ENCODE results near the gene ZCCHC7.
"Not testable (repeated sequence)": the region's sequence is repeated elsewhere in the genome, so short reads cannot be mapped to it uniquely, and the experiment has no call there.

Gene ZCCHC7

DNA sequence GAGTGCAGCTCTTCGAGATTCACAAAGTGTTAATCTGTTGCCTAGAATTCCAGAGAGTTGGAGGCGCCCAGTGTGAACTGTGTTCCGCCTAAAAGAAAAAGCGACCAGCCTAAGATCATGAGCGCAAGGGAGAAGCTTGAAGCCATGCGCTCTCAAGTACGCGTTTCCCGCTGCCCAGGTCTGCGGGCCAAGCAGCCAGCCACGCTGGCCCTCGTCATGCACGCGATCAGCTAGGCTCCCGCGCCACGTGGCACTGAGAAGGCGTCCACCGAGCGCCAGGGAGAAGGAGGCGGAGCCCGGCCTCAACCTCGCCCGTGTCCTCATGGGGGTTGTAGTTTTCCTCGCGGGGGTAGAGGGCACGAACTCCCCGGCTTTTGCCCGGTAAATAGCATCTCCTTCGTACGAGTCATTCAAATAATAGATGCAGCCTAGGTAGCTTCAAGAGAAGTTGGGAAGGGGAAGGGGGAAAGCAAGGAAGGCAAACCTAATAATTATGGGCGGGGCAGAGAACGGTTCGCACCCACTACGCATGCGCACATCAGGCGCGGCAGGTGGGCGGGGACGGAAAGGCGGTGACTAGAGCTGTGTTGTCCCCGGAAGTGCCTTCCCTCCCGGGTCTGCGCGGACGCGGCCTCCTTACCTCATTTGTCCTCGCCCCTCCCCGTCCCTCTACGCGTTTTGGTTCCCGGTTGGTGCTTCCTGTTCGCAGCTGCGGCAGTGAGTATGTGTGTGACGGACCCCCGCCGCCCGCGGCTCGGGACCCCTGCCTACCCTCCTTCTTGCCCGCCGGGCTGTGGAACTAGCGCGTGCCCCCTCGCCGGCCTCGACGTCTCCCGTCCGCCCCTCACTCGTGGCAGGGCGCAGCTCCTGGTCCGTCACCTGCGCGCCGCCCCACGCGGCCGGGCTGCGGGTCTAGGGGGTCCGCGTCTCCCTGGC, at the start of gene ZCCHC7:
Gene ZCCHC7, plus strand, starts transcription at position 668 of the 936 bp plus-strand sequence.
- DNase-seq, result peak; percentile 95

DNA sequence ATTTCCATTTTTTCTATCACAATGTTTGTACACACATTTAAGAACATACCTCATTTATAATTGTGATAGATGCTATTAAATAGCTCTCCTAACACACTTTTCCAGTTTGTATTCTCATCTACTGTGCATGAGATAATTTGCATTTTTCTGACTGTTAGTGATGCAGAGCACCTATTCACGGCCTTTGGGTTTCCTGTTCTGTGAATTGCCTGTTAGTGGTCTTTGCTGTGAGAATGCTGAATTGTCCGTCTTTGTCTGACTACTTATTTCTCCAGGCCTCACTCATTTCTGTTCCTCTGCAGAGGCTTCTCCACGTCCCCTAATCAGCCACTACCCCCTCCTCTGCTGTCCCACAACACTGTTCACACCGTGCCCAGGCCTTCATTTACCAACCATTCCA, 45.6 kb upstream of the ZCCHC7 start:
- DNase-seq, result not testable (repeated sequence)

DNA sequence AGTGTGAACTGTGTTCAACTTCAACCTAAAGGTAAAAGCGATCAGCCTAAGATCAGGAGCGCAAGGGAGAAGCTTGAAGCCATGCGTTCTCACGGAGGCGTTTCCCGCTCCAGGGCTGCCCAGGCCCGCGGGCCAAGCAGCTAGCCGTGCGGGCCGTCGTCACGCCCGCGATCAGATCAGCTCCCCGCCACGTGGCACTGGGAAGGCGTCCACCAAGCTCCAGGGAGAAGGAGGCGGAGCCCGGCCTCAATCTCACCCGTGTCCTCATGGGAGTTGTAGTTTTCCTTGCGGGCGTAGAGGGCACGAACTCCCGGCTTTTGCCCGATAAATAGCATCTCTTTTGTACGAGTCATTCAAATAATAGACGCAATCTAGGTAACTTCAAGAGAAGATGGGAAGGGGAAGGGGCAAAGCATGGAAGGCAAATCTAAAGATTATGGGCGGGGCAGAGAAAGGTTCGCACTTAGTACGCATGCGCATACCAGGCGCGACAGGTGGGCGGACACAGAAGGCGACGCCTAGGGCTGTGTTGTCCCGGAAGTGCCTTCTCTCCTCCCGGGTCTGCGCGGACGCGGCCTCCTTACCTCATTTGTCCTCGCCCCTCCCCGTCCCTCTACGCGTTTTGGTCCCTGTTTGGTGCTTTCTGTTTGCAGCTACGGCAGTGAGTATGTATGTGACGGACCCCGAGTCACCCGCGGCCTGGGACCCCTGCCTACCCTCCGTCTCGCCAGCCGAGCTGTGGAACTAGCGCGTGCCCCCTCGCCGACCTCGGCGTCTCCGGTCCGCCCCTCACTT, 40.8 kb upstream of the ZCCHC7 start:
- DNase-seq, result peak; percentile 92

DNA sequence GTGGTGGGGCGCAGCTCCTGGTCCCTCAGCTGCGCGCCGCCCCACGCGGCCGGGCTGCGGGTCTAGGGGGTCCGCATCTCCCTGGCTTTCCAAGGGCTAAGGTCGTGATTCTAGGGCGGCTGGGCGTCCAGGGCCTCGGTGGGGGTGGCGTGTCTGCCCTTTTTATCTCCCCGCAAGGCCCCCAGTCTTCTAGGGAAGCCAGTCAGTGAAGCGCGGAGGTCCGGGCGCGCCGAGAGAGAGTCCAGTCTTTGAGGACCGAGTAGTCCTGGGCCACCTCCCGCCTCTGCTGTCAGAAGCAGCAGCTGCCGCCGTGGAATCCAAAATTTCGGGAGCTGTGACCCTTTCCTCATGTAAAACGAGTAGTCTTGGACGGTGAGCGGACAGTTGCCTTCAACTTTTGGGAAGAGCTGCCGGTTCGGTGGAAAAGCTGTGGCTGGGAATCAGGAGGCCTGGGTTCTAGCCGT, 40.2 kb upstream of the ZCCHC7 start:
- DNase-seq, result not testable (repeated sequence)

DNA sequence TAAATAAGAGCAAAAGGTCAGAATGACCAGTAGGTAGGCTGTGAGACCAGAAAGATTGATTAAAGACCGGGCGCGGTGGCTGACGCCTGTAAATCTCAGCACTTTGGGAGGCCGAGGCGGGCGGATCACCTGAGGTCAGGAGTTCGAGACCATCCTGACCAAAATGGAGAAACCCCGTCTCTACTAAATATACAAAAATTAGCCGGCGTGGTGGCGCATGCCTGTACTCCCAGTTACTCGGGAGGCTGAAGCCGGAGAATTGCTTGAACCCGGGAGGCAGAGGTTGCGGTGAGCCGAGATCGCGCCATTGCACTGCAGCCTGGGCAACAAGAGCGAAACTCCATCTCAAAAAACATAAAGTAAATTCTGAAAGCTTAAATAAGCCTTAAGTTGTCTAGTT, 38.9 kb upstream of the ZCCHC7 start:
- DNase-seq, result not testable (repeated sequence)

DNA sequence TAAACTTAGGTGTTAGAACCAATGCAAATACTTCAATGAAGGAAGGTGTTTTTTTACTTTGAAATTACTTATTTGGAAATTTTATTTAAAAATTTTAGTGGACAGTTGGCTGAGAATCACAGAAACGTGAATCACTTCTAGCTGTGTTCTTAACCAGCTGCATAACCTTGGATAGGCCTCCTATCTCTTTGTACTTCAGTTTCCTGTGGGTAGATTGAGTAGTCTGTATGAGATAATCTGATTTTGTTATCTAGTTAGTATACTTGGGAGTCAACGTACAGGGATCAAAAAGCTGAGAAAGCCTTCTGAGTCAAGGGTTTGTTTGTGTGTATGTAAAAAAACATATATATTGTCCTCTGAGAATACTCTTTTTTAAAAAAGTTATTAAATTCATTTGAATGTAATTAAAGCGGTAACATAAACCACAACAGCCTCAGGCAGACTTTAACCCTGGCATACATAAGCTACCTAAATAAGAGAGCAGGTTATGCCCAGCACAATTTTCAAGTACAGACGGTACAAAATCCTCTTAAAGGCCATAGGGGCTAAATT, 38.1 kb upstream of the ZCCHC7 start:
- no peak for DNase-seq

DNA sequence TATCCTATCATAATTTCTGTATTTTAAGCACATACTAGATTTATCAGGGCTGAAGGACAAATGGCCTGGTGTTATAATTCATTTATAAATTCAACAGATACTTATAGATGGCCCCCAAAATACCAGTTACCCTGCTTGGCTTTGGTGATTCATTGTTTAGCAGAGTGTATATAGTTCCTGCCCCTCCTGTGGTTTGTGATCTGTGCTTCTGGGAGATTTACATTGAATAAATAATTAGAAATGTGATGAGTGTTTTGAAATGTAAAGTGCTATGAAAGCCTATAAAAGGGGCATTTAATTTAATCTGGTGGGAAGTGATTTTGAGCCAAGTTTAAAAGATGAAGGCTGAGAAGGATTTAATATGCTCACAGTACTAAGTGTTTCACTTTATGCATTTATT, 36.7 kb upstream of the ZCCHC7 start:
- DNase-seq, result no peak

DNA sequence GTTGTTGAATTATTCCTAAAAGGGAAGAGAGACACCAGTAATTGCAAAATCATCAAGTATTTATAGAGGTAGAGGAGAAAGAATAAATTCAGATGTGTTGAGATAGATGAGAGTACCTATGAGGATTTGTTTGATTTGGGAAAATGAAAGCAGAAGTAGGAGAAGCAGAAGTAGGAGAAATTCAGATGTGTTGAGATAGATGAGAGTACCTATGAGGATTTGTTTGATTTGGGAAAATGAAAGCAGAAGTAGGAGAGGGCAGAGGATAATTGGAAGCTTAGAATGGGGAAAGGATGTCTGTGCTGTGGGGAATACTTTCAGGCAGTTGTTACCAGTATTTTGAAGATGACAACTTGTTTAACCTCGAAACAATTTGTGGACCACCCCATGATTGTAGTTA, 35.1 kb upstream of the ZCCHC7 start:
- DNase-seq, result no peak

DNA sequence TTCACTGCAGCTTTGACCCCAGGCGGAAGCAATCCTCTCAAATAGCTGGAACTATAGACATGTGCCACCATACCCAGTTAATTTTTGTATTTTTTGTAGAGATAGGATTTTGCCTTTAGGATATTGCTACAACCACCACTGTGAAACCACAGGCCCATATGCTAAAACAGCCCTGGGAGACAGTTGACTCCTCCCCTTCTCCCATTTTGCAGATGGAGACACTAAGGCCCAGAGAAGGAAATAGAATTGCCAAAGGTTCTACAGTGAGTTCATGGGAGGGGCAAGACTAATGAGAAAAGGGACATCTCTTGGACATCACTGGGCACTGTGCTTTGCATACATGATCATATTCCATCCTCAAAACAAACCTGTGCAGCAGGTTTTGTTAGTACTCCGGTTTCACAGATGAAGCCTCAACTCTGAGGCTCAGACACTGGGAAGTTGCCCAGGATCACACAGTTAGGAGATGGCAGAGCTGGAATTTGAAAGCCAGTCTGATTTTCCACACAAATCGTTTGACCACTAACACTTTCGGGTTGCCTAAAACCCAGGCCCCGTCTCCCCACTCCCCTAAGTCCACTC, 27.6 kb upstream of the ZCCHC7 start:
- not testable (repeated sequence) for DNase-seq

DNA sequence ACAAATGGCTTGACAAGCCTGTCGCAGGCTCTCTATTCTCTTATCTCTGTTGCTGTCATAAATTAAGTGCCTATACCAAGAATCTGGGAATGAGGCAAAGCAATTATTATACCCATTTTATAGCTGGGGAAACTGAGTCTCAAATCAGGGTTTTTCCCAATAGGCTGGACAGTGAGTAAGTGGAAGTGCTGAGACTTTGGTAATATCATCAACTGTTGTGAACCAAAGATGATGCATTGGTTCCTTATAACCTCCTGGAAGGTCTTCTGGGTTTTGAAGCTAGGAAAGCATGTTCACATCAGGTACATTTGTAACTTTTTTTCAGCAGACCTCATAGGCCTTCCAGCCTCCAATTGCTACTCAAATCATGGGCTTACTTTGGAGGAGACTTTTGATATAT, 25.6 kb upstream of the ZCCHC7 start:
- no peak for DNase-seq

DNA sequence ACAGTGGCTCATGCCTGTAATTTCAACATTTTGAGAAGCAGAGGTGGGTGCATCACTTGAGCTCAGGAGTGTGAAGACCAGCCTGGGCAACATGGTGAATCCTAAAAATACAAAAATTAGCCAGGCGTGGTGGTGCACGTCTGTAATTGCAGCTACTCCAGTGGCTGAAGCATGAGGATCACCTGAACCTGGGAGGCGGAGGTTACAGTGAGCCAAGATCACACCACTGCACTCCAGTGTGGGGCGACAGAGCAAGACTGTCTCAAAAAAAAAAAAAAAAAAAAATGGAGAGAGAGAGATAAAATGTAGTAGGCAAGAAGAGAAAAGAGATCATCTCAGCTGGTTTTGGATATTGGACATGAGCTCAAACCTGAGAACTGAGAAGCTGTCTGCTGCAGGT, 23.7 kb upstream of the ZCCHC7 start:
- DNase-seq, result no peak

DNA sequence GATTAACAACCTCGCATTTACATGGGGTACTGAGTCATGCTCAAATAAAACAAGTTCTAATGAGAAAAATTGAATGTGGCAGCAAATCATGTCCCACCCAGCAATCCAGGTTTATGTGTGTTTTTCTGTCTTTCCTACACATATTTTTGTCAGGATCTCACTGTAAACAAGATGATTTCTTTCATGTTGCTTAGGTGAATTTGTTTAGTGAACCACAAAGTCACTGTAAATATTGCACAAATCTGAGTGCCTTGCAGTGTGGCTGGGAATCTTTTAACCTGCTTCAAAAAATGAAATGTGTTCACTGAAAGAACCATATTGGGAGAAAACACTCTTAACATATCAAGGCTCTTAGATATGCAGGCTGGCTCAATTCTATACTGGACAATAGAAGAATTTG, 23.1 kb upstream of the ZCCHC7 start:
- DNase-seq, result no peak

DNA sequence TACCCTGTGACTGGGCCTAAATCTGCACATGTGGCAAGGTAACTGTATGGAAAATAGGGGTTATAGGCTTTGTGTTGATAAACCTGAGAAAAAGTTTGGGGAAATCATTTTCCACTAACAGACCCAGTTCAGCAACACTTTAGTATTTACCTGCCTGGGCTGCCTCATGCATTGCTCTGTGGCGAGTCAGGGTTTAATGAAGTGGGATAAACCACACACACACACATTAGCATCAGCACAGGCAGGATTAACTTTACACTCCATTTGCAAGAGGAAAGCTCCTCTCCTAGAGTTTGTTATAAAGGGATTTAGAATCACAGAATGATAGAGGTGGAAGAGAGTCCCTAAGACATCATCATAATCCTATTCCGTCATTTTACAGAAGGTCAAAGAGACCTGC, 20.0 kb upstream of the ZCCHC7 start:
- no peak for DNase-seq

DNA sequence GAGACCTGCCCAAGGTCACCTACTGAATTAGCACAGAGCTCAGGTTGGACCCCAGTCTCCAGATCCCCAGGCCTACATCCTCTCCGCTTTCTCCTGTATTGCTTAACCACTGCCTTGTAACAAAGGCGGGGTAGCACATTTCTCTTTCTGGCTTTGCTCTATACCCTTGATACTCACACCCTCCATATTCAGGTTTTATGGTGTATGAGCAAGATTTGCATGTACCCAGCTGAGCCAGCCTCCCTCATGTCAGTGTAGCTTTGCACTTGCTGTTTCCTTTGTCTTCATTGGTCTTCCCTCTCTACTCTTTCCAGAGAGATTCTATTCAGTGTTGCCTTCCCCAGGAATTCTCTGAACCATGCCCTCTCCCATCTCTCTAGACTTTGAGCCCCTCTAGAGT, 19.6 kb upstream of the ZCCHC7 start:
- no peak for DNase-seq

DNA sequence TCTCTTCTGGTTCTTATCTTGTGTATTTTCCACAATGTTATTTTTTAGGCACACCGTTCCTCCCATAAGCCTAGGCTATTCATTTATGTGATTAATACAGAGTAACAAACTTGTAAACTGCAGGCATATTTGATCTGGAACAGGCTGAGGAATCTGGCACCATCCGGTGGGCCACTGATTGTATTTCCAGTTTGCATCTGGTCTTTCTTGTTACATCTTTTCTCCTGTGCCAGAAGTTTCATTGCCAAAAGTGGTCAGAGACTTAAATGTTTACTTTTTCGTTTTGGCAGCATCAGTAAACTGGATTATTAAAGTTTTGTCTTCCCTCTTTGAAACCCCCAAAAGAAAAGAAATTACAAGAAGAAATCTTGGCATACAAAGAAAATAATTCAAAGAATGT, 17.9 kb upstream of the ZCCHC7 start:
- DNase-seq, result no peak

DNA sequence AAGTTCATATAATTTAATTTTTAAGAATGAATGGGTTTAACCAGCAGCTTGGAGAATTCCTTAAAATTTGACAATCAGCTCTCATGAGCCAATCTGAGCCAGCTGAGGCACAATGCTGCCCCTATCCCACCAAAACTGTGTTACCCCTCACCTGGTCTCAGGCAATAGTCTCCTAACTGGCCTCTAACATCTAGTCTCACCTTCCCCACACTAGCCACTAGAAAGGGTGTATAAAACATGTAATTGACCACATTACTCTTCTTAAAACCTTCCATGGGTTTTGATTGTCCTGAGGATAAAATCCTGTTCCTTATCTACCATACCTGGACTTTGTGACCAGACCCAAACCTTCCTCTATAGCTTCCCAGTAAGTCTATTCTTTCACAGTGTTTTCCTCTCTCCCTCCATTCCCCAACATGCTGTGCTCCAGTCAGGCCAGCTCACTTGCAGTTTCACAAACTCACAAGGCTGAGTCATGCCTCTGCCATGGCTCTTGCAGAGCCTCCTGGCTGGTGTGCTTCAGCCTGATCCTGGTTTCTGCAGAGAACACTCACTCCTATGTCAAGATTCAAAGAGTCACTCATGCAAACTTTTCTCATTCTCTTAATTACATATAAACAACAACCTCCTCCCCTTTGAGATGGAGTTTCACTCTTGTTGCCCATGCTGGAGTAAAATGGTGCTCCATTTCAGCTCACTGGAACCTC, 16.0 kb upstream of the ZCCHC7 start:
- DNase-seq, result peak; percentile 78

DNA sequence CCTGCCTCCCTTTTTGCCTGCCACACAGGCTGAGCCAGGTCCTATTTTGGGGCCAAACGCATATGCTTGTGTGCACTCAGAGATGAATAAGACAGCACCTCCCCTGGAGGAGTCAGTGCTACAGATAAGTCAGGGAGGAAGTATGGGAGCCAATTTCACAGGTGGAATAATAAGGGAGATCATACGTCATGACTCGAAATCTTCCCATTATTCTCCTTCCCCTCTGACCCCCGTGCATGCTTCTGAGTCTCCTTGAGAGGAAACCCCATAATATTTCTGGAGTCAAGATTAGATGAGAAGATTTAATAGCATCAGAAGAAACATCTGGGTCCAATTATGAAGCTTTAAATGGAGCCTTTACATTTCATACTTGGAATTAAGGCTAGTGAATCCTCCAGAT, 15.1 kb upstream of the ZCCHC7 start:
- DNase-seq, result peak; percentile 17

DNA sequence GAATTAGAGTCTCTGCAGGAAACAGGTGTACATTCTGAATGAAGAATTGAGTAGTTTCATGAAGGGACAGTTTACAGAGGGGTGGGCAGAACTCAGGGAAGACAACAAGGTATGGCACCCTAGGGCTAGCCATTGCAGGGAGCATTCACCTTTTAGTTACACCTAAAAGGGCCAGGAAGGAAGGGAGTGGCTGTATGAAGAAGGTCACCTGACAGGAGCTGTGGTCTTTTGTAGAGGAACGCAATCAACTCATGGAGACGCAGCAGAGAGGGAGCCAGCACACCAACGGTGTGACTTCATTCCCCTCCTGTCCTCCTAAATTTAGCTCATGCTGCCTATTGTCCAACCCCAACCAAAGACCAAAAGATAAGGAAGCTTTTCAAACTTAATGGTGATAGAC, 12.7 kb upstream of the ZCCHC7 start:
- DNase-seq, result no peak

DNA sequence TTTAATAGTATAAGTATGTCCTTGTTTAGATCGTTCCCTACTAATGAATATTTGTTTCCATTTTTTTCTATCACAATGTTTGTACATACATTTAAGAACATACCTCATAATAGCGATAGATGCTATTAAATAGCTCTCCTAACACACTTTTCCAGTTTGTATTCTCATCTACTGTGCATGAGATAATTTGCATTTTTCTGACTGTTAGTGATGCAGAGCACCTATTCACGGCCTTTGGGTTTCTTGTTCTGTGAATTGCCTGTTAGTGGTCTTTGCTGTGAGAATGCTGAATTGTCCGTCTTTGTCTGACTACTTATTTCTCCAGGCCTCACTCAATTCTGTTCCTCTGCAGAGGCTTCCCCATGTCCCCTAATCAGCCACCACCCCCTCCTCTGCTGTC, 5.9 kb upstream of the ZCCHC7 start:
- not testable (repeated sequence) for DNase-seq

DNA sequence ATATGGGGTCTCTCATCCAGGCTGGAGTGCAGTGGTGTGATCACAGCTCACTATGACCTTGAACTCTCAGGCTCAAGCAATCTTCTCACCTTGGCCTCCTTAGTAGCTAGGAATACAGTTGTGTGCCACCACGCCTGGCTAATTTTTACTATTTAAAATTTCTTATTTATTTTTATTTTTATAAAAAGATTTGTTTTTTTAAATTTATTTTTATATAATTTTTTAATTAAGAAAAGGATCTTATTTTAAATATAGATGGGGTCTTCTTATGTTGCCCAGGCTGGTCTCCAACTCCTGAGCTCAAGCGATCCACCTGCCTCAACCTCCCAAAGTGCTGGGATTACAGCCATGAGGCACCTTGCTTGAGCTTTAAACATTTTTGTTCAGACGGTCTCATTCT, 2.4 kb upstream of the ZCCHC7 start:
- DNase-seq, result no peak

DNA sequence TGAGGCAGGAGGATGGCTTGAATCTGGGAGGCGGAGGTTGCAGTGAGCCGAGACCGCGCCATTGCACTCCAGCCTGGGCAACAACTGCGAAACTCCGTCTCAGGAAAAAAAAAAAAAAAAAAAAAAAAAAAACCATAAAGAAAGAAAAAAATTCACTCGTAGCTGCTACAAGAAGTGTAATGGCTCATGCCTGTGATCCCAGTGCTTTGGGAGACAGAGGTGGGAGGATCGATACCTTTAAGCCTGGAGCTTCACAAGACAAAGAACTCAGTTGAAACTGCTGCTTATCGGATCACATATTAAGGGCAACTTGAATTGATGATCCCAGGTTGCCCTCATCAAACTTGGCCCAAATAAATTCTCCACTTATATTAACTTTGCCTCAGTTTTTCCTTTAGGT, 1.0 kb upstream of the ZCCHC7 start:
- no peak for DNase-seq

DNA sequence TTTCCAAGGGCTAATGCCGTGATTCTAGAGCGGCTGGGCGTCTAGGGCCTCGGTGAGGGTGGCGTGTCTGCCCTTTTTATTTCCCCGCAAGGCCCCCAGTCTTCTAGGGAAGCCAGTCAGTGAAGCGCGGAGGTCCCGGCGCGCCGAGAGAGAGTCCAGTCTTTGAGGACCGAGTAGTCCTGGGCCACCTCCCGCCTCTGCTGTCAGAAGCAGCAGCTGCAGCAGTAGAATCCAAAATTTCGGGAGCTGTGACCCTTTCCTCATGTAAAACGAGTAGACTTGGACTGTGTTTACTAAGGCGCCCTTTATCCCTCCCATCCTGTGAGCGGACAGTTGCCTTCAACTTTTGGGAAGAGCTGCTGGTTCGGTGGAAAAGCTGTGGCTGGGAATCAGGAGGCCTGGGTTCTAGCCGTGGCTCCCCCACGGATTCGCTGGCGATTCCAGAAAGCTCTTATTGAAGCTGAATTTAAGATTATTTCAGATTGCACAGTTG, 515 bp downstream of the ZCCHC7 start:
- DNase-seq, result peak; percentile 21

Data from fibroblast of skin of right biceps (primary cell).